HG03378 (cell line): ENCODE measurements around the gene CPLANE1.
"Not testable (repeated sequence)": the region's sequence is repeated elsewhere in the genome, so short reads cannot be mapped to it uniquely, and the experiment has no call there.

Experiments used
- ATAC-seq: cut with Tn5 transposase; IDR thresholded peaks from one replicate; pipeline ENCODE4 v1.9.1; 2021; ENCODE audit warnings: mild to moderate bottlenecking, moderate library complexity; ENCODE audit not compliant: unreplicated experiment

CPLANE1 gene

DNA sequence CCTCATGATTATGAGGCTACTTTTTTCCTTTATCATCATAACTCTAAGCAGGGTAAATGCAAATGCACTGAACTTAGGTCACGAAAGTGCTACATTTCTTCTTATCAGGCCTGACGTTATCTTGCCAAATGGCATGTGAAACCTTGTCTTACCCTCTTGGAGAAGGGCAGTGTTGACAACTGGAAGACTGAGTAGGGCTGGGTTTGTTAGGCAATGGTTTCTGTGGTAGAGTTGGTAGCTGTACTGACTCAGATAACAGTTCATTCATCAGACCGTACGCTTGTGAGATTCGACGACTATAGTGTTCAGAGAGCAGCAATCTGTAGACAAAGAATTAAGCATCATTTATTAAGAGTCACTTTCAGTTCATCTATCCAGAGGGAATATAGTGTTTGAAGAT lies 127.7 kb downstream of the CPLANE1 start:
- ATAC-seq, result no peak

GRCh38 chr5:37121027-37121426 lies 128.1 kb downstream of the CPLANE1 start:
- no peak for ATAC-seq

GRCh38 chr5:37120270-37120669 lies 128.9 kb downstream of the CPLANE1 start:
- ATAC-seq, result no peak

- ATAC-seq, result no peak
Observed at GRCh38 chr5:37116359-37116758, 132.8 kb downstream of the CPLANE1 start.

DNA sequence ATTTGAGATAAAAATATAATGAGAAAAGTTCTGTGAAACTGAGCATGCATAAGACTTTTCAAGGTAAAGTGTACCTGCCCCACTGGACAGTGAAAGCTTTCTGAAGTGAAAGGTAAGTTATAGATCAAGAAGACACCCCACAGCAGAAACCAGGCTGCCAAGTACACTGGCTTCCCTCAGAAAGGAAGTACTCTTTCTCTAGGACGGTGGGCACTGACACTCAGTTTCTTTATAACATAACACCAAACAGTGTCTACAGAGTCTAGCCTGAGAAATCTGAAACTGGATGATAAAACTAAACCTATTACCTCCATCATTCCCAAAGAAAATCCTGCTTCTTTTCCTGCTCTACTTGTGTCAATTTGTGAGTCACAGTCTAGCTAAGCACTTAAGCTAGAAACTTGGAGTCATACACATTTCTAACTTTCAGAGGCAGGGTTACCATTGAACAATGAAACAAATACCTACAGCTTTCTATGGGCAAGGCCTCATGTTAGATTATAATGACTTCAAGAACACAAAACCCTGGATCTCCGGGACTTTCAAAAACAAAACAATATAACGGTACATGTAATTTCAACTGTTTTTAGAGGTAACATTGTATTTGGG lies 136.7 kb downstream of the CPLANE1 start:
- ATAC-seq, result no peak

GRCh38 chr5:37111426-37112382 lies 137.5 kb downstream of the CPLANE1 start:
- ATAC-seq, result peak; percentile 90

DNA sequence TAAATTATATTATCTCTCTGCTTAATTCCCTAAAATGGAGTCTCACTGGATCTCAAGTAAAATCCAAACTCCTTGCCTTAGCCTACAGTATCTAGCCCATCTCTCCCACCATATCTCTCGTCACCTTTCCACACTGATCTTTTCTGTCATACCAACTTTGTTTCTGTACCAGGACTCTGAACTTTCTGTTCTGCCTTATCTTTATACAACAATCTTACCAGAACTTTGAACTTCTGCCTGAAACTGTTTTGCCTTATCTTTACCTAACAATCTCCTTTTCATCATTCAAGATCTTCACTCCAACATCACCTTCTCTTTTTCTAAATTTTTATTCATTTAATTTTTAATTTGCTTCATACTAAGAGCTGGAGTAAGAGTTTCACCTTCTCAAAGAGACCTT lies 139.0 kb downstream of the CPLANE1 start:
- ATAC-seq, result no peak

- no peak for ATAC-seq
Observed at GRCh38 chr5:37109338-37109737, 139.8 kb downstream of the CPLANE1 start.

GRCh38 chr5:37103302-37103701 lies 145.9 kb downstream of the CPLANE1 start:
- no peak for ATAC-seq

GRCh38 chr5:37099267-37099666 lies 149.9 kb downstream of the CPLANE1 start:
- not testable (repeated sequence) for ATAC-seq

- ATAC-seq, result not testable (repeated sequence)
Observed at GRCh38 chr5:37093795-37094194, 155.4 kb downstream of the CPLANE1 start.

GRCh38 chr5:37090781-37091180 lies 158.4 kb downstream of the CPLANE1 start:
- ATAC-seq, result no peak

DNA sequence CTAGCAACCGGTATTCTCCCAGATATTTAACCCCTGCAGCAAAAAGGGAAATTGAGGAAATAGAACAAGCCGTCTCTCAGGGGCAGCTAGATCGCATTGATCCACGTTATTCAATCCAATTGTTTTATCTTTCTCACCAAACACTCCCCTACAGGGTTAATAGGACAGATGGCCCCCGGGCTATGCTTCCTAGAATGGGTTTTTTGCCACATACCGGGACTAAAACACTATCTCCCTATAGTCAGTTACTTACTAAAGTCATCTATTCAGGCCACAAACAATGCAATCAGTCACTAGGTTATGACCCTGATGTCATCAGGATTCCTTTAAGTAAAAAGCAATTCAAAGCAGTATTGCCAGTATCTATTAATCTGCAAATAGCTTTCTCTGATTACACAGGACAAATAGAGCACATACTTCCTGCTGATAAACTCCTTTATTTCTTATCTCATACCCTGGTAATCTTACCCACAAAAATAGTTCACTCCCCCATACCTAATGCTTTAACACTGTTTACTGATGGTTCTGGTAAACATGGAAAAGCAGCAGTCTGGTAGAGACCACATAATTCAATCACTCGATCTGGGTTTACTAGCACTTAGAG lies 159.0 kb downstream of the CPLANE1 start:
- ATAC-seq, result no peak

GRCh38 chr5:37088009-37088408 lies 161.2 kb downstream of the CPLANE1 start:
- ATAC-seq, result no peak

DNA sequence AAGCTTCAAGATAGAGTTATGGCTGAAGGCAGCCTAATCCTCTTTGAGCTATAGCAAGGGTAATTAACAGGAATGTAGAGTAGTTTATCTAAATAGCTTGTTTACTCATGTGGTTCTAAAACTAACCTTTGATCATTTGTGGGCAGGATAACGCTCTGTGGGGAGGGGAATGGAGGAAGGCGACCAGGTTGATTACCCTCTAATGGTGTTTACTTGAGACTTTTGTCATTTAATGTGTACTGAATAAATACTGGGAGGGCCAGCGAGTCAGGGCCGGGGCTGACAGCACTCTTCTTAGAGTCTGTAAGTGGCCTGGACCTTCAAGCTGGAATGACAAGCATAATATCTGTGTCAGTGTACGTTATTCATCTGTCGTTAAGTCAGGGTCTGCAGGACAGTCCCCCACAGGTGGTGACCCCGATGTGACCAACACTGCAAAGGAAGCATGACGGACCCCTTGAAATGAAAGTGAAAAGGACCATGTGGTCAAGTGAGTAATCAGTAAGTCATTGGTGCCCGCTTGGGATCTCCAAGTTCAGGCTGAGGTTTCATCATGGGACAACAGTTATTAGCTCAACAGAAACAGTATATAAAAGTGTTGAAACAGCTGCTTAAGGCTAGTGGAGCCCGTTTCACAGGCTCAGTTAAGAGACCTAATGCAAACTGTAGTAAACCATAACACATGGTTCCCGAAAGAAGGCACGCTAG lies 162.6 kb downstream of the CPLANE1 start:
- ATAC-seq, result no peak

- not testable (repeated sequence) for ATAC-seq
Observed at GRCh38 chr5:37086026-37086425, 163.2 kb downstream of the CPLANE1 start.

- ATAC-seq, result not testable (repeated sequence)
Observed at GRCh38 chr5:37082977-37083376, 166.2 kb downstream of the CPLANE1 start.

DNA sequence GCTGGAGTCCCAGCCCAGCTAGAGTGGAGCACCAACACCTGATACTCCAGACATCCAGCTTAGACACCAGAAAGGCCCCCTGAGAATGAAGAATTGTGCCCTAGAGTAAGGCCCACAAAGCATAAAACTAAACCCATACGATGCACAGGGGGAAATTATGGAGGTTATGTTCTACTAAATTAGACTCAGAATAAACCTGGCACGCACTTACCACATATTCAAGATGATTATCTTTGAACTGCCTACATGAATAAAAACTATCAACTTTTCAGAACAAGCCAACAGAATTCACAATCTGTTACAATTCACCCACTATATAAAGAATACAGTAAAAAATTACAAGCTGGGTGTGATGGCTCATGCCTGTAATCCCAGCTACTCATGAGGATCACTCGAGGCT lies 168.5 kb downstream of the CPLANE1 start:
- ATAC-seq, result no peak

DNA sequence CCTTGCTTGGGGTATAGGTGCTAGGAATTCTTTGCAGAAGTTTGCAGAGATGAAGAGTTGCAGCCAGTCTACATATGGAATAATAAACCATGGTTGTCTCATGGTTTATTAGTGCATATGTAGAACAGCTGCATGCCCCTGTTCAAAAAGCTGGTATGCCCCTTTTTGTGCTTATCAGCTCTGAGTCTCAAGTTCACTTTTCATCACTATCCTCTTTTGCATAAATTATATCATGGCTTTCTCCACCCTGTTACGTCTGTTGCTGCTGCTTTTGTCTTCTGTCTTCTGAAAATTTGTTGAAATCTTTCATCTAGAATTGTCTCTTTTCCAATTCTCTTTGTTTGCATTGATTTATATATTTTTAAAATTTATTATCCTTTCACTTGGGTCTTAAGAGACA lies 172.0 kb downstream of the CPLANE1 start:
- ATAC-seq, result no peak

DNA sequence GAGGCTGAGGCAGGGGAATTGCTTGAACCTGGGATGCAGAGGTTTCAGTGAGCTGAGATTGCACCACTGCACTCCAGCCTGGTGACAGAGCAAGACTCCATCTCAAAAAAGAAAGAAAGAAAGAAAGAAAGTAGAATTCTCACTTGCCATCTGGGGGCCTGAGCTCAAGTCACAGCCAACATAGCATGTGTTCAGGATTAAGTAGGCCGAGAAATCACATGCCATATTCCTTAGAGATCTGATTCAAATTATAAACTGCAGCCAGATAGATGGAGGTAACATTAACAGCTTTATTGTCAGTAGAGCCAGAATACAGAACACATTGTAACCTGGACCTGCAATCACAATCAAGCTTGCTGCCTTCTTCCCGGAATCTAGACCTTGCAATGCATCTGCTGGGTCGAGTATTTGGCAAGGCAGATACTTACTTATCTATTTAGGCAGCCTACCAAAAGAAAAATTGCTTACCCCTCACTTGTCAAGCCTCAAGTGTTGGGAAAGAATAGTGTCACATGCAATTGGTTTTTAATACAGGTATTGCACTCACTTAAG lies 173.7 kb downstream of the CPLANE1 start:
- no peak for ATAC-seq
